C4-2B (cell line): ENCODE data around the gene TMEM30A.

Experiments used
- ZFX ChIP-seq: fragments of 450-650 bp; IDR thresholded peaks from 2 replicates; pipeline ENCODE4 v1.6.1; 2017
- TF ChIP-seq, protein P1 (sequence below): fragments of 450-650 bp; conservative IDR thresholded peaks from 2 replicates; pipeline ENCODE4 v1.5.1; 2017; ENCODE audit warnings: mild to moderate bottlenecking

DNA sequence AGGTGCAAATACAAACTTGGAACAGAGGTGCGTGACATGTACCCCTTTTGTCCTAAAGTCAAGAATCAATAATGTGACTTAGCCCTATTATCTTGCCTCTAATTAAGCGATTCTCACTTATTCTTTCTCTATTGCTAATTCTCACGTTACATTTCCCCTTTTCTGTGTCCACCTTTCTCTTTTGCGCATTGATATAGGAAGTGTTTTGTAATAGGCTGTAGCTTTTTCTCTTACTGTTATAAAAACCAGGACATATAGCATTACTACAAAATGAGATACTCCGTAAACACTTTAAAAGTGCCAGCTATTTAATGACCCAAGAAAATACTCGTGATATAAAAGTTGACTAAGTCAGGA lies 669 bp upstream of the TMEM30A start:
- TF ChIP-seq, protein P1, sequence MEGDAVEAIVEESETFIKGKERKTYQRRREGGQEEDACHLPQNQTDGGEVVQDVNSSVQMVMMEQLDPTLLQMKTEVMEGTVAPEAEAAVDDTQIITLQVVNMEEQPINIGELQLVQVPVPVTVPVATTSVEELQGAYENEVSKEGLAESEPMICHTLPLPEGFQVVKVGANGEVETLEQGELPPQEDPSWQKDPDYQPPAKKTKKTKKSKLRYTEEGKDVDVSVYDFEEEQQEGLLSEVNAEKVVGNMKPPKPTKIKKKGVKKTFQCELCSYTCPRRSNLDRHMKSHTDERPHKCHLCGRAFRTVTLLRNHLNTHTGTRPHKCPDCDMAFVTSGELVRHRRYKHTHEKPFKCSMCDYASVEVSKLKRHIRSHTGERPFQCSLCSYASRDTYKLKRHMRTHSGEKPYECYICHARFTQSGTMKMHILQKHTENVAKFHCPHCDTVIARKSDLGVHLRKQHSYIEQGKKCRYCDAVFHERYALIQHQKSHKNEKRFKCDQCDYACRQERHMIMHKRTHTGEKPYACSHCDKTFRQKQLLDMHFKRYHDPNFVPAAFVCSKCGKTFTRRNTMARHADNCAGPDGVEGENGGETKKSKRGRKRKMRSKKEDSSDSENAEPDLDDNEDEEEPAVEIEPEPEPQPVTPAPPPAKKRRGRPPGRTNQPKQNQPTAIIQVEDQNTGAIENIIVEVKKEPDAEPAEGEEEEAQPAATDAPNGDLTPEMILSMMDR, result no peak
- TF ChIP-seq ZFX, result no peak
